Measurements from ENCODE around the gene KCNV2.

KCNV2 gene

DNA sequence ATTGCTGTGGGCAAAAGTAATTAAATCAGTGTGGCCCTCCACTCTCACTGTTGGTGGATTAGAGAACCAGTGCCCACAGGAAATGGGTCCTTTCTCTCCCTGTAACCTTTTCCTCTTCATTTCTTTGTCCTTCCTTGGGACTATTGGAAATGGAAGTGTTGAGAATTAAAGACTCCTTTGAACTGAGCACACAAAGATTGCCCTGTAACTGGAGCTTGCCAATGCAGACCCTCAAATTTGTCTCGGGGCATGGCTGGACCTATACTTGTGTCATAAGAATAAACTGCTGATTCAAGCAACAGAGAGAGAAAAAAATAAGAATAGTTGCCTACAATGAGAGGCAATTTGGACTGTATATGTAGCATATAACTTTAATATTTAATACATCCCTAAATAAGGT is 13.7 kb downstream of the KCNV2 start:
- TF ChIP-seq, protein P1, sequence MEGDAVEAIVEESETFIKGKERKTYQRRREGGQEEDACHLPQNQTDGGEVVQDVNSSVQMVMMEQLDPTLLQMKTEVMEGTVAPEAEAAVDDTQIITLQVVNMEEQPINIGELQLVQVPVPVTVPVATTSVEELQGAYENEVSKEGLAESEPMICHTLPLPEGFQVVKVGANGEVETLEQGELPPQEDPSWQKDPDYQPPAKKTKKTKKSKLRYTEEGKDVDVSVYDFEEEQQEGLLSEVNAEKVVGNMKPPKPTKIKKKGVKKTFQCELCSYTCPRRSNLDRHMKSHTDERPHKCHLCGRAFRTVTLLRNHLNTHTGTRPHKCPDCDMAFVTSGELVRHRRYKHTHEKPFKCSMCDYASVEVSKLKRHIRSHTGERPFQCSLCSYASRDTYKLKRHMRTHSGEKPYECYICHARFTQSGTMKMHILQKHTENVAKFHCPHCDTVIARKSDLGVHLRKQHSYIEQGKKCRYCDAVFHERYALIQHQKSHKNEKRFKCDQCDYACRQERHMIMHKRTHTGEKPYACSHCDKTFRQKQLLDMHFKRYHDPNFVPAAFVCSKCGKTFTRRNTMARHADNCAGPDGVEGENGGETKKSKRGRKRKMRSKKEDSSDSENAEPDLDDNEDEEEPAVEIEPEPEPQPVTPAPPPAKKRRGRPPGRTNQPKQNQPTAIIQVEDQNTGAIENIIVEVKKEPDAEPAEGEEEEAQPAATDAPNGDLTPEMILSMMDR (IDR thresholded peaks at IDR 0.05; ENCODE audit: insufficient read depth, low read depth, low read length, missing control alignments): no peak
- no peak for DNase-seq (ENCODE audit: low read depth)
- no peak overlapping the region for H3K4me3 ChIP-seq (ENCODE audit: low read length)

DNA sequence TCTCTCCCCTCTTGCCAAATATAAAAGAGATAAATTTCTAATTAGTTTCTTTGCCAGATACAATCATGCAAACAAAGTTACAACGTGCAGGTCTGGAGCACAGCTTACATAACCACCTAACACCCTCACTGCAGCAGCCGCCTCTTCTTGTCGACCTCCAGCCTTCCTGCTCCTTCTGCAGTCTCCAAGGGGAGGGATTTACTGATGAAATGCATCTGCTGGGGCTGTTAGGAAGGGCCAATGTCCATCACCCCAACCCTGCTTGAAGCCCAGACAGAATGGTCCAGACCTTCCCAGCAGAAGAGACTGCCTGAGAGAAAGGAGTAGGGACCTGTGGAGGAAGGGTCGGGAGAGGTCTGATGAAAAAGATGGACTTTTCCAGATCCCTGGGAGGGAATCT is 15.2 kb downstream of the KCNV2 start:
- TF ChIP-seq, protein P1 (IDR thresholded peaks at IDR 0.05; ENCODE audit: insufficient read depth, low read depth, low read length, missing control alignments): no peak
- H3K4me3 ChIP-seq (ENCODE audit: low read length): no peak overlapping the region
- no peak for DNase-seq (ENCODE audit: low read depth)

DNA sequence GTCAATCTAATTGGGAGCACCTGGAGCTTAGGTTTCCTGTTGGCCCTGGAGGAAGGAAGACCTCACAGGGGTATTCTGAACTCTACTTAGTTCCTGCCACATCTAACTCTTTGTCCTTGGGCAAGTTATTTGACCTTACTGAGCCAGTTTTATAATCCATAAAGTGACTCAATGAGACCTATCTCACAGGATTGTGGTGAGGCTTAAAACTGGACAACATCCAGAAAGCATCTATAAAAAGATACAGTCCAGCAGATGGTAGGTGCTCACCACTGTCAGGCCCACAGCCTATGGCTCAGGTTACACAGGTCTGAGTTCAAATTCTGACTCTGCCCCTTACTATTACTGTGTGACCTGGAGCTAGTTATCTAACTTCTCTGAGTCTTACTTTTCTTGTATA is 23.3 kb downstream of the KCNV2 start:
- DNase-seq (ENCODE audit: low read depth): no peak
- TF ChIP-seq, protein P1 (IDR thresholded peaks at IDR 0.05; ENCODE audit: insufficient read depth, low read depth, low read length, missing control alignments): no peak
- H3K4me3 ChIP-seq (ENCODE audit: low read length): no peak overlapping the region

DNA sequence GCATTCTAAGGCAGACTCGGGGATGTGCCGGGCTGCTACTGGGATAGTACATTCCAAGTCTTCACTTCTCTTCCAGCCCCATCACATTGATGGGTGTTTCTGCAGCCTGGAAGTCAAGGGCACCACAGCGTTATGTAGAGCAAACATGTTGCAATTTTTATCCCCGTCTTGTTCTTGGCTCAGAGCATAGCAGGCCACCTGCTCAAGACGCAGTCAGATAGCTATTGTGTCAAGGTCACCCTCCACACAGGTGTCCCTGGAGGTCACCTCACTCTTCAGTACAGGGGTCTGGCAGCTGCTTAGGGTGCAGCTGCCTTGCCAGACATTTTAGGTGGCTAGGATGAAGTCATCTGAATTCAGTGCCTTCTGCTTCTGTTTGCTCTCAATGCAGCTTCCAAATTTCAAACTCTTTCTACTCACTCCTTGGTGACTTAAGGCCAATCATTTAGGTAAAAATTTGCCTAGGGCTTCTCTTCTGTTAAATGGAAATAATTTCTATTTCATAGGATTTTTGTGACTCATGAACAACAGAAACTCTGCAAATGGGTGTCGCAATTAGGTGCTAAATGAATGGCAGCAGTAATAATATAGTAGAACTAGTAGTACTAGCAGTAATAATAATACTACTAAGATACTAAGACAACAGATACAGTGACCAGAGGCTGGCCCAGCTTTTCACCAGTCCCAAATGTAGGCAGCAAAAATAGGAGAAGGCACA is 24.3 kb downstream of the KCNV2 start:
- H3K4me3 ChIP-seq (ENCODE audit: low read length): no peak overlapping the region
- TF ChIP-seq, protein P1 (IDR thresholded peaks at IDR 0.05; ENCODE audit: insufficient read depth, low read depth, low read length, missing control alignments): no peak
- DNase-seq (ENCODE audit: low read depth): peak; percentile 44

DNA sequence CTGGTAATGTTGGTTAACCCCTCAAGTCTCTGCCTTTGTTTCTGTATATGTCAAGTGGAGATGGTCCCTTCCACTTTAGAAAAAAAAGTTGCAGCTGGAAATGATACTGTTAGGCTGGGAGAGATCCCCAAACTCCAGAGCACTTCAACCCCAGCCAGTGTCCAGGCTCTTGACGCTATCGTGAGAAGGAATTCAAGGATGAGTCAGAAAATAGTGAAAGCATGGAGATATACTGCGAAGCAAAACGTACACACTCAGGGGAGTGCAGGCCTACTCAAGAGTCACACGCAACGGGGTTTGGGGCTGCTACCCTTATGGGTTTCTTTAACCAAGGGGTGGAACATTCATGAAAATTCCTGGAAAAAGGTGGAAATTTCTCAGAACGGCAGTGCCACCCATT is 24.9 kb downstream of the KCNV2 start:
- H3K4me3 ChIP-seq (ENCODE audit: low read length): no peak overlapping the region
- TF ChIP-seq, protein P1 (IDR thresholded peaks at IDR 0.05; ENCODE audit: insufficient read depth, low read depth, low read length, missing control alignments): no peak
- no peak for DNase-seq (ENCODE audit: low read depth)

DNA sequence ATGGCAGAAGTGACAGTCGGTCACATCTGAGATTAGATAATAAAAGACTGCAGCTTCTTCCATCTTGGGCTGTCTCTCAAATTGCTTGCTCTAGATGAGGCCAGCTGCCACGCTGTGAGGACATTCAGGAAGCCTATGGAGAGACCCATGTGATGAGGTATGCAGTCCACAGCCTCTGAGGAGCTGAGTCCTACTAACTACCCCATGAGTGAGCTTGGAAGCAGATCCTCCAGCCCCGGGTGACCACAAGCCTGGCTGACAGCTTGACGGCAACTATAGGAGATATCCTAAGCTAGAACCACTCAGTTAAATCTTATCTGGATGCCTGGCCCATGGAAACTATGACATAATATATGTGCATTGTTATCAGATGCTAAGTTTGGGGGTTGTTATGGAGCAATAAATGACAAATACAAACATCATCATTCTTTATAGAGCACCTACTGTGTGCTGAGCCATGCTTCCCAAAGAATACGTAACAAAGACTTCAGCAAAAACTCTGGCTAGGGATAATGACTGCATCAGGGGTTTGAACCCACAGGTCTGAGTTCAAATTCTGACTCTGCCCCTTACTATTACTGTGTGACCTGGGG is 26.7 kb downstream of the KCNV2 start:
- DNase-seq (ENCODE audit: low read depth): no peak
- no peak overlapping the region for H3K4me3 ChIP-seq (ENCODE audit: low read length)
- TF ChIP-seq, protein P1 (IDR thresholded peaks at IDR 0.05; ENCODE audit: insufficient read depth, low read depth, low read length, missing control alignments): no peak

All from epithelial cell of esophagus (primary cell).